ENCODE results near the gene ADCK2.

DNA sequence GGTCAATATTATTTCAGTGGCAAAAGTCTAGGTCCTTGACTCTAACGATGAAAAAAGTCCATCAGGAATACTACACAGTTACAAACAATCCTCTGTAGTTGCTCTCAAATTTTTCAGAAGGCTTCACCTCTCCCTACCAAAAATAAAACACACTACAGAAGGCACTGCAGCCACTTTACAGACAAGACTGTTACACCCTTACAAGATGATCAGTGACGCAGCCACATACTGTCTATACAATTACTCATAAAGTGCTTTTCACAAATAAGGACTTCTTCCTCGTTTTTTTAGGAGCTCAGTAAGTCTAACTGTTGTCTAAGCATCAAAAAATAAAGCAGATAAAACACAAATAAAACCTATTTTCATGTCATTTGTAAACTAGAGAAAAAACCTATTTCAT is 50.8 kb downstream of the ADCK2 start:
- TF ChIP-seq, protein P1, sequence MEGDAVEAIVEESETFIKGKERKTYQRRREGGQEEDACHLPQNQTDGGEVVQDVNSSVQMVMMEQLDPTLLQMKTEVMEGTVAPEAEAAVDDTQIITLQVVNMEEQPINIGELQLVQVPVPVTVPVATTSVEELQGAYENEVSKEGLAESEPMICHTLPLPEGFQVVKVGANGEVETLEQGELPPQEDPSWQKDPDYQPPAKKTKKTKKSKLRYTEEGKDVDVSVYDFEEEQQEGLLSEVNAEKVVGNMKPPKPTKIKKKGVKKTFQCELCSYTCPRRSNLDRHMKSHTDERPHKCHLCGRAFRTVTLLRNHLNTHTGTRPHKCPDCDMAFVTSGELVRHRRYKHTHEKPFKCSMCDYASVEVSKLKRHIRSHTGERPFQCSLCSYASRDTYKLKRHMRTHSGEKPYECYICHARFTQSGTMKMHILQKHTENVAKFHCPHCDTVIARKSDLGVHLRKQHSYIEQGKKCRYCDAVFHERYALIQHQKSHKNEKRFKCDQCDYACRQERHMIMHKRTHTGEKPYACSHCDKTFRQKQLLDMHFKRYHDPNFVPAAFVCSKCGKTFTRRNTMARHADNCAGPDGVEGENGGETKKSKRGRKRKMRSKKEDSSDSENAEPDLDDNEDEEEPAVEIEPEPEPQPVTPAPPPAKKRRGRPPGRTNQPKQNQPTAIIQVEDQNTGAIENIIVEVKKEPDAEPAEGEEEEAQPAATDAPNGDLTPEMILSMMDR (IDR thresholded peaks at IDR 0.05; ENCODE audit: low read depth, low read length, missing input control): no peak
- TF ChIP-seq SP1 (IDR thresholded peaks at IDR 0.05): no peak
- TF ChIP-seq EGR1 (IDR thresholded peaks at IDR 0.05; ENCODE audit: low read depth in 2 of 2): no peak
- TF ChIP-seq, protein P2, sequence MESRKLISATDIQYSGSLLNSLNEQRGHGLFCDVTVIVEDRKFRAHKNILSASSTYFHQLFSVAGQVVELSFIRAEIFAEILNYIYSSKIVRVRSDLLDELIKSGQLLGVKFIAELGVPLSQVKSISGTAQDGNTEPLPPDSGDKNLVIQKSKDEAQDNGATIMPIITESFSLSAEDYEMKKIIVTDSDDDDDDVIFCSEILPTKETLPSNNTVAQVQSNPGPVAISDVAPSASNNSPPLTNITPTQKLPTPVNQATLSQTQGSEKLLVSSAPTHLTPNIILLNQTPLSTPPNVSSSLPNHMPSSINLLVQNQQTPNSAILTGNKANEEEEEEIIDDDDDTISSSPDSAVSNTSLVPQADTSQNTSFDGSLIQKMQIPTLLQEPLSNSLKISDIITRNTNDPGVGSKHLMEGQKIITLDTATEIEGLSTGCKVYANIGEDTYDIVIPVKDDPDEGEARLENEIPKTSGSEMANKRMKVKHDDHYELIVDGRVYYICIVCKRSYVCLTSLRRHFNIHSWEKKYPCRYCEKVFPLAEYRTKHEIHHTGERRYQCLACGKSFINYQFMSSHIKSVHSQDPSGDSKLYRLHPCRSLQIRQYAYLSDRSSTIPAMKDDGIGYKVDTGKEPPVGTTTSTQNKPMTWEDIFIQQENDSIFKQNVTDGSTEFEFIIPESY (IDR thresholded peaks at IDR 0.05): no peak
- TF ChIP-seq TAF1 (conservative IDR thresholded peaks at IDR 0.05): no peak
- TF ChIP-seq RAD21 (IDR thresholded peaks at IDR 0.05): no peak
- TF ChIP-seq, protein P3, sequence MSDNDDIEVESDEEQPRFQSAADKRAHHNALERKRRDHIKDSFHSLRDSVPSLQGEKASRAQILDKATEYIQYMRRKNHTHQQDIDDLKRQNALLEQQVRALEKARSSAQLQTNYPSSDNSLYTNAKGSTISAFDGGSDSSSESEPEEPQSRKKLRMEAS (IDR thresholded peaks at IDR 0.05): no peak
- TF ChIP-seq YY1 (IDR thresholded peaks at IDR 0.05): no peak
- TF ChIP-seq, protein P4, sequence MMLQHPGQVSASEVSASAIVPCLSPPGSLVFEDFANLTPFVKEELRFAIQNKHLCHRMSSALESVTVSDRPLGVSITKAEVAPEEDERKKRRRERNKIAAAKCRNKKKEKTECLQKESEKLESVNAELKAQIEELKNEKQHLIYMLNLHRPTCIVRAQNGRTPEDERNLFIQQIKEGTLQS (IDR thresholded peaks at IDR 0.05): no peak

Measured in liver (tissue), 3 donors.